Peyer's patch (tissue), 4 donors: Measurements from ENCODE around the gene MACROD2.

Source experiments
- CTCF ChIP-seq, 6 experiments: fragments of 450-650 bp in 4 of 6; fragments of 200-600 bp in 2 of 6; sonication (generic) in 1 of 6; IDR thresholded peaks; one replicate each; pipeline ENCODE4 v1.5.1; 2017 to 2019; ENCODE audit warnings: antibody characterized with exemption in 6 of 6, mild to moderate bottlenecking in 3 of 6, moderate library complexity in 1 of 6
- POLR2A ChIP-seq, 2 donors: fragments of 450-650 bp; IDR thresholded peaks; one replicate each; pipeline ENCODE4 v1.5.1; 2017; ENCODE audit warnings: antibody characterized with exemption in 2 of 2, mild to moderate bottlenecking in 2 of 2, moderate library complexity in 2 of 2

- TF ChIP-seq CTCF (IDR thresholded peaks at IDR 0.05) (no peak), POLR2A (IDR thresholded peaks at IDR 0.05) (no peak)
These were observed 702.8 kb downstream of the MACROD2 start for GRCh38 chr20:14698125-14698524.
